PC-3 (cell line): ENCODE results near the gene GLDC. TPM values are rescaled to one million over a fixed set of nuclear protein-coding genes. Genes with fewer than 3 reads are reported as not detected.

Experiments used
- ATAC-seq: fragments of 200-7000 bp; cut with Tn5 transposase; 2 replicates; pipeline ENCODE4 v1.9.1; 2020; ENCODE audit warnings: mild to moderate bottlenecking, moderate library complexity
- BruUV-seq: library from RNA; stranded (reverse); fragments of 400-500 nt; replicated peaks from 2 replicates; lab custom pipeline; 2021; lab: Mats Ljungman, UMichigan
- CTCF ChIA-PET: fragments of 300-600 bp; sonication (Branson Sonifier 250); formaldehyde crosslinking; loops from one replicate; lab custom pipeline; 2022; ENCODE audit warnings: antibody characterized with exemption; lab: Charles Lee
- POLR2A ChIA-PET: fragments of 300-600 bp; sonication (Branson Sonifier 250); formaldehyde crosslinking; loops from one replicate; lab custom pipeline; 2022; ENCODE audit warnings: antibody characterized with exemption; ENCODE audit not compliant: unreplicated experiment; lab: Charles Lee
- DNase-seq: peaks from one replicate; pipeline ENCODE4 v3.0.0-alpha.2; 2015
- H2AFZ ChIP-seq: fragments of 300-600 bp; sonication (generic); 2 replicates; pipeline ENCODE4 v1.6.0; 2016; ENCODE audit warnings: antibody characterized with exemption, low read length
- H3F3A ChIP-seq: fragments of 300-600 bp; sonication (generic); one replicate; pipeline ENCODE4 v1.6.0; 2017; ENCODE audit warnings: antibody characterized with exemption, low read length, control low read depth, mild to moderate bottlenecking; ENCODE audit not compliant: unreplicated experiment
- H3K27ac ChIP-seq: fragments of 300-600 bp; sonication (generic); 2 replicates; pipeline ENCODE4 v1.5.1; 2016; ENCODE audit warnings: mild to moderate bottlenecking, low read length
- H3K27me3 ChIP-seq: fragments of 300-600 bp; sonication (generic); 2 replicates; pipeline ENCODE4 v1.6.1; 2016; ENCODE audit warnings: low read length, mixed read lengths
- H3K36me3 ChIP-seq: fragments of 300-600 bp; sonication (generic); 2 replicates; pipeline ENCODE4 v1.6.1; 2016; ENCODE audit warnings: low read depth, mixed run types, low read length, mixed read lengths
- H3K4me1 ChIP-seq: fragments of 300-600 bp; sonication (generic); 2 replicates; pipeline ENCODE4 v1.5.1; 2016; ENCODE audit warnings: low read length; ENCODE audit not compliant: insufficient read depth
- H3K4me2 ChIP-seq: fragments of 300-600 bp; sonication (generic); 2 replicates; pipeline ENCODE4 v1.6.0; 2016; ENCODE audit warnings: low read length
- H3K4me3 ChIP-seq: fragments of 300-600 bp; sonication (generic); 2 replicates; pipeline ENCODE4 v1.5.1; 2016; ENCODE audit warnings: mild to moderate bottlenecking, low read length, mixed read lengths
- H3K79me2 ChIP-seq: fragments of 300-600 bp; sonication (generic); 2 replicates; pipeline ENCODE4 v1.6.1; 2017; ENCODE audit warnings: low read length, mixed read lengths
- H3K9ac ChIP-seq: fragments of 300-600 bp; sonication (generic); 2 replicates; pipeline ENCODE4 v1.6.0; 2016; ENCODE audit warnings: mild to moderate bottlenecking, low read length
- H3K9me2 ChIP-seq: fragments of 300-600 bp; sonication (generic); replicated peaks from 2 replicates; pipeline ENCODE4 v1.6.1; 2016; ENCODE audit warnings: mixed run types, low read length, mixed read lengths
- H3K9me3 ChIP-seq: fragments of 300-600 bp; sonication (generic); 2 replicates; pipeline ENCODE4 v1.6.1; 2016; ENCODE audit warnings: low read length, mixed read lengths
- H4K20me1 ChIP-seq: fragments of 300-600 bp; sonication (generic); 2 replicates; pipeline ENCODE4 v1.6.1; 2016; ENCODE audit warnings: low read length, mixed read lengths
- EZH2 ChIP-seq: fragments of 300-600 bp; sonication (generic); IDR thresholded peaks from one replicate; pipeline ENCODE4 v1.6.1; 2017; ENCODE audit warnings: antibody characterized with exemption, mild to moderate bottlenecking, low read length; ENCODE audit not compliant: unreplicated experiment
- EZH2phosphoT487 ChIP-seq: fragments of 300-600 bp; sonication (generic); IDR thresholded peaks from 2 replicates; pipeline ENCODE4 v1.6.1; 2018; ENCODE audit warnings: mild to moderate bottlenecking, antibody characterized with exemption, low read length, borderline replicate concordance
- intact Hi-C: fragments of 100-400 bp; cut with micrococcal nuclease; formaldehyde crosslinking; loops from 2 replicates; pipeline ENCODE4 v1.9.0; 2023
- total RNA-seq: library from RNA; depleted of rRNA; stranded (reverse); fragments of >200 nt; gene quantifications from 2 replicates; pipeline ENCODE4 v1.2.3, GENCODE V29; 2014
- TF ChIP-seq, protein P1 (sequence below): fragments of 300-600 bp; sonication (generic); conservative IDR thresholded peaks from 2 replicates; pipeline ENCODE4 v1.5.1; 2017; ENCODE audit warnings: antibody characterized with exemption, low read depth, mild to moderate bottlenecking, low read length

The GLDC gene
- total RNA-seq, 1 experiment from 2014 or later = 8.1 TPM

GRCh38 chr9:6681147-6681956 lies 35.8 kb upstream of the GLDC start:
- peak overlapping the region; percentile 93 for H3K27ac ChIP-seq
- peak overlapping the region; percentile 92 for H2AFZ ChIP-seq
- no peaks in the 10 kb centered on the region for H3K36me3 ChIP-seq
- H3K9ac ChIP-seq = peak overlapping the region; percentile 92
- CTCF ChIA-PET = interaction anchor here (0.7 kb wide), 1 partner anchor 97 kb away, joined by 4 read pairs; no protein-coding TSS in a partner anchor
- H3K4me2 ChIP-seq = peak overlapping the region; percentile 89
- intact Hi-C loops = loop anchor here (2.0 to 5.0 kb wide), 2 partner anchors 37 to 269 kb away; partner anchors contain the start of genes GLDC and UHRF2
- H3F3A ChIP-seq = no peaks in the 10 kb centered on the region
- ATAC-seq (peak; percentile 93), DNase-seq (peak; percentile 95)
- H3K9me2 ChIP-seq = no peaks in the 10 kb centered on the region
- TF ChIP-seq EZH2phosphoT487 (peak; percentile 92), EZH2 (no peak)
- TF ChIP-seq, protein P1, sequence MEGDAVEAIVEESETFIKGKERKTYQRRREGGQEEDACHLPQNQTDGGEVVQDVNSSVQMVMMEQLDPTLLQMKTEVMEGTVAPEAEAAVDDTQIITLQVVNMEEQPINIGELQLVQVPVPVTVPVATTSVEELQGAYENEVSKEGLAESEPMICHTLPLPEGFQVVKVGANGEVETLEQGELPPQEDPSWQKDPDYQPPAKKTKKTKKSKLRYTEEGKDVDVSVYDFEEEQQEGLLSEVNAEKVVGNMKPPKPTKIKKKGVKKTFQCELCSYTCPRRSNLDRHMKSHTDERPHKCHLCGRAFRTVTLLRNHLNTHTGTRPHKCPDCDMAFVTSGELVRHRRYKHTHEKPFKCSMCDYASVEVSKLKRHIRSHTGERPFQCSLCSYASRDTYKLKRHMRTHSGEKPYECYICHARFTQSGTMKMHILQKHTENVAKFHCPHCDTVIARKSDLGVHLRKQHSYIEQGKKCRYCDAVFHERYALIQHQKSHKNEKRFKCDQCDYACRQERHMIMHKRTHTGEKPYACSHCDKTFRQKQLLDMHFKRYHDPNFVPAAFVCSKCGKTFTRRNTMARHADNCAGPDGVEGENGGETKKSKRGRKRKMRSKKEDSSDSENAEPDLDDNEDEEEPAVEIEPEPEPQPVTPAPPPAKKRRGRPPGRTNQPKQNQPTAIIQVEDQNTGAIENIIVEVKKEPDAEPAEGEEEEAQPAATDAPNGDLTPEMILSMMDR = no peak
- BruUV-seq = TSS peak; percentile 69
- POLR2A ChIA-PET = interaction anchor here (0.6 kb wide), 4 partner anchors 70 to 863 kb away, joined by 3 to 9 read pairs (median 7); a partner anchor contains a TSS
- peak overlapping the region; percentile 82 for H3K4me3 ChIP-seq
- H4K20me1 ChIP-seq = no peaks in the 10 kb centered on the region
- H3K27me3 ChIP-seq = no peaks in the 10 kb centered on the region
- H3K4me1 ChIP-seq = peaks cover 12% of the 10 kb centered on the region
- H3K79me2 ChIP-seq = peaks cover 28% of the 10 kb centered on the region
- H3K9me3 ChIP-seq = no peaks in the 10 kb centered on the region

GRCh38 chr9:6680797-6681146 lies 35.2 kb upstream of the GLDC start:
- peak overlapping the region; percentile 89 for H3K4me2 ChIP-seq
- no peaks in the 10 kb centered on the region for H4K20me1 ChIP-seq
- POLR2A ChIA-PET = interaction anchor here (0.6 kb wide), 1 partner anchor 672 kb away, joined by 9 read pairs; a partner anchor contains a TSS
- H3F3A ChIP-seq = no peaks in the 10 kb centered on the region
- TF ChIP-seq EZH2 (no peak), EZH2phosphoT487 (no peak)
- TF ChIP-seq, protein P1 = no peak
- H3K27me3 ChIP-seq = no peaks in the 10 kb centered on the region
- CTCF ChIA-PET = no interaction called here
- intact Hi-C loops = loop anchor here (2.0 to 5.0 kb wide), 2 partner anchors 36 to 268 kb away; partner anchors contain the start of genes GLDC and UHRF2
- H2AFZ ChIP-seq = peak overlapping the region; percentile 92
- peak overlapping the region; percentile 93 for H3K27ac ChIP-seq
- peak; percentile 59 for ATAC-seq
- peak; percentile 40 for DNase-seq
- H3K9me3 ChIP-seq = no peaks in the 10 kb centered on the region
- peaks cover 28% of the 10 kb centered on the region for H3K79me2 ChIP-seq
- H3K4me3 ChIP-seq = peak overlapping the region; percentile 82
- H3K9ac ChIP-seq = peak overlapping the region; percentile 92
- H3K9me2 ChIP-seq = no peaks in the 10 kb centered on the region
- no peaks in the 10 kb centered on the region for H3K36me3 ChIP-seq
- H3K4me1 ChIP-seq = peaks cover 12% of the 10 kb centered on the region
- TSS peak; percentile 86 for BruUV-seq
